HG03097 (cell line): ENCODE data around the gene FMOD.
"Not testable (repeated sequence)": the region's sequence is repeated elsewhere in the genome, so short reads cannot be mapped to it uniquely, and the experiment has no call there.

Source experiments
- ATAC-seq: cut with Tn5 transposase; IDR thresholded peaks from one replicate; pipeline ENCODE4 v1.9.1; 2021; ENCODE audit not compliant: unreplicated experiment, low FRiP score

The FMOD gene

DNA sequence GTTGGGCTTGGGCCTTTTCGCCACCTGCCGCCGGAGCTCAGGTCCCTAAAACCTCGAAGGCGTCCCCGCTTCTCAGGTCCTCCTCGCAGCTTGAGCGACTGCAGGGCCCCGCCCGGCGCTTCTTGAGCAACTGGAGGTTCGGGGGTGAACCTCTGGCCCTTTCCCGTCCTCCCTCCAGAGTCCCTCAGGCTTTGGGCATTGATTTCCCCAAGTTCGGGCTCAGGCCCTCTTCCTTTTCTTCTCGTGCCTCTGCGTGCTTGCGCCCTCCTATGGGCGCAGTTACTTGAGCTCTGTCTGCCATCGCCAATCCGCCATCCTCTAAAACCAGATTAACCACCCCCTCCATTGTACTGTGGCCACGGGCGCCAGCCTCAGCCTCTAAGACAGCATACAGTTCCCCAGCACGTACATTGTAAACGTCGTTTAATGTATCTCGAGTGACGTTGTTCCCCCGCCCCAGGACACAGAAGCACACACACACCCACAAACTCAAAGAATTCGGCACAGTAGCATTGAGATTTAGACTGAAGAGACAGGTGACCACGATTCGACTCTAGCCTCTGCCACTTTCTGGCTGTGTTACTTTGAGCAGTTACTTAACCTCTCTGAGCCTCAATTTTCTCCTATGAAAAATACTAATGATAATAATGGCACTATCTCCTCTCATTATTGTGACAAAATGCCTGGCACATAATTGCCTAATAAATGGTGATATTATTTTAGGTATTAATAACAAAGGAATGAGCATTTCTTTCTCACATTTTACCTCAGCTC, 23.1 kb downstream of the FMOD start:
- ATAC-seq, result peak; percentile 21

DNA sequence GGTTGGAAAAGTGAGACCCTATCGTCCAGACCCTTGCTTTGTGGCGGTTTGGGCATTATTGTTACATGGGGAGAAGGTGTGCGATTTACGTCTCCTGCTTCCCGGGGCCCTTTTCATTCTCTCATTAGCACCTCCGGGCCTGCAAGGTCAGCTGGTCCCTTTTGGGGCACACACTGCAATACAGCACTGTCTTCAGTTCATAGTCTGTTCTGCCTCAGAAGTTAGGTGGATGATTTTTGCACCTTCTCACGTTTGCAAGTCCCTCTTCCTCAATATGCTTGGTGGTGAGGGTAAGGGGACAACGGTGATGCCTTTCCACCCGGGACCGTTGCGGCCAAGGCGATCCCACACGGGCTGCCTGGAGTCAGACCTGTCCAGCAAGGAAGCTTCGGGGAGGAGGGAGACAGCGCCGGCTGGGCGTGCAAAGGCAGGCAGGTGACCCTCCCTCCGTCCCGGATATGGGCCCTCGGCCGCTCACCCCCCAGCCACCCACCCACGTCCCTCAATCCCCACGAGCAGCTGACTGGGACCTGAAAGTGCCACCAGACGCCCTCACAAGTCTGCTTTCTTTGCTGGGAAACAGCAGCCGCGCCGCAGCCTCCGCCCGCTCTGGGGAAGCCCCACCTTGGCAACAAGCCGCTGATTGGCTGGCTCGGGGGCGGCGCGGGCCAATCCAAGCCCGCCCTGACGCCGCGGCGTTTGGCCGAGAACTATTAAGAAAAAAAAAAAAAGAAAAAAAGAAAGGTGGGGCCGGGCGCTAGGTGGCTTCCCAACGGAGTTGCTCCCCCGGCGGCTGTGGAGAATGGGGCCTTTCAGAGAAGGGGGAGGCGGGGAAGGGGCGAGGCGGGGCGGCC, 23.9 kb downstream of the FMOD start:
- peak; percentile 60 for ATAC-seq

DNA sequence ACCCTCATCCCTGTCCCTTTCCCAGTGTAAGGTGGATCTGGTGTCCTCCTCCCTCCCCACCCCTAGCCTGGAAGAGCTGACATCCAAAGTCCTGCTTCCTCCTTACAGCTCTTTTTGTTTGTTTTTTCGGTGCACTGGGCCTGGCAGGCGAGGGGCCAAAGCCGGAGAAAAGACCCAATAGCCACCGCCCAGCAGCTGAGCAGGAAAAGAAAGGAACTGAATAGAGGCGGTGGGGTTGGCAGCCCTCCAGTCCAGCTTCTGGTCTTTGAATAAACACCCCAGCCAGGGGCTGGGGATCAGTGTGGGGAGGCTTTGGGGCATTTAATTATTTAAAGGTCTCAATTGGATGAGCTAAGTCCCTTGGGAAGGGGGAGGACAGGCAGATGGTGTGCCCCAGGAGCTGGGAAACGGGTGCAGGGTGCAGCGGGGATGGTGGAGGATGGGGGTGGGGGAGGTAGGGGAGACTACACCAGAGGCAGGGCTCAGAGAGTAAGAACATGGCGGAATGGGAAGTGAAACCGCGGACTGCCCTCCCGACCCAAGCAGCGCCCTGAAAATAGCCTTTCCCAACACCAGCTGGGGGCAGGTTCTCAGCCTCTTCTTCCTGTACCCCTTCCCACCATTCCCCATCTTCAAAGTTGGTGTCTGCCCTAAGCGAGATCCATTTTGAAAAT, 25.4 kb downstream of the FMOD start:
- ATAC-seq, result no peak

DNA sequence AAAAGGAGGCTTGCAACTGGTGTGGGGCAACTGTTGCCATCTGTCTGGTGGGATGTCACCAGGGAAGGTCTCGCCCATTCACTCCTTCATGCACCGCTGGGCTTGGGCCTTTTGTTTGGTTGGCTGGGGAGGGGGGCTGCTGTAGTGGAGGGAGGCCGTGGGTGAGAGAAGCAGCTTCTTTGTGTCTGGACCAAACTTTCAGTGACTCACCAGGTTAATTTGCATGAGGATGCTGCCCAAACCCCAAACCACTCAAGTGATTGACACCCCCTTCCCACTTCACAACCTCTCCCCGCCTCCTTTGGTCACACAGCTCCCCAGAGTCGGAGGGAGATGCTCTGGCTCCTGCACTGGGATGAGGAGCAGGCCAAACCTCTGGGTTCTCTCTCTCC, 25.9 kb downstream of the FMOD start:
- ATAC-seq, result peak; percentile 26

DNA sequence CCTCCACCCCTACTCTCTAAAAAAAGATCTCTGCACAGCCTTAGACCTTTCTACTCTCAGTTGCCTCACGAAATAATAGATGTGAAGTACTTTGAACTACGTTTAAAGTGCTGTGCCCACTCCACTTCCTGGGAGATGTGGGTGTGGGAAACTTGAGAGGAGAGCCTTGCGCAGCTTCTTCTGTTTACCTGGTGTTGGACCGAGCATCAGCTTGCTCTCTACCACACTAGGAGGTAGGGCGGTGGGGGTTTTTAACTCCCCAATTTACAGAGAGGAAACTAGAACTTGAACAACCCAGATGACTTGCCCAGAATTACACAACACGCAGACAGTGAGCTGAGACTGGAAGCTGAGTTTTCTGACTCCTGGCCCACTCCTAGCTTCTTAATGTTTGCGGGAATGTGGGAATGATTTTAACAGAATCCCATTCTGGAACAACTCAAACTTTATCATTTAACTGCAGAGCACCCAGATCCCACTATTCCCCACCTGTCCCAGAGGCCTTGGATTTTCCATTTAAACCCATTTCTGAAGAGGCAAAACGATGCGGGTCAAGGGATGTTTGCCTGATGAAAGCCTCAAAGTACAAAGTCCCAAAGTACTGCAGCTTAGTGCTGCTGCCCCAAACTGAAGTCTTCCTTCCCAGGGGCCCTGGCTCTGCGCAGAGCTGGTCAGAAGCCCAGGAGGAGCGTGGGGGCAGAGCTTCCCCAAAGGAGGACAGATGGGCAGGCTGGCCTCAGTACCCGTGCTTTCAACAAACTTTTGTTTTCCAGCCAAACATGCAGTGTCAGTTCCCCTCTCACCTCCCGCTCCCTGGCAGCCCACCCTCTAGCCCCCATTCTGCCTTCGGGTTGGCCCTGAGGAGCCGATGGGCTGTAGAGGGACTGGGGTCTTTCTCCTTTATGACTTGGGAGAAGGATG, 26.6 kb downstream of the FMOD start:
- no peak for ATAC-seq

DNA sequence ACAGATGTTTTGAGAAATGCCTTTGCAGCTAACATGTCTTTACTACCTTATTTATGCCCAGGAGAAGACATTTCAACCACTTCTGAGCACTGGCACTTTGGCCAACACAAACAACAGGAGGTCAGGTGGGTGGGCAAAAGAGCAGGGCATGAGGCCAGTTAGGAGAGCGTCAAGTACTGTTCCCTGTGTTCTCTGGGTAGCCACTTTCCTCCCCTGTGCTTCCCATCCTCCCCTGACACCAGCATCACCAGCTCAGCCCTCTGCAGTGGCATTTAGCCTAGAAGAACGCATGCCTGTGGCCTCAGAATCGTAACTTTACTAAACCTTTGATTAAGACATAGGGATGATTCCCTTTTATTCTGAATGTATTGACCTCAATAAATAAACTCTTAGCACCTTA, 27.3 kb downstream of the FMOD start:
- no peak for ATAC-seq

DNA sequence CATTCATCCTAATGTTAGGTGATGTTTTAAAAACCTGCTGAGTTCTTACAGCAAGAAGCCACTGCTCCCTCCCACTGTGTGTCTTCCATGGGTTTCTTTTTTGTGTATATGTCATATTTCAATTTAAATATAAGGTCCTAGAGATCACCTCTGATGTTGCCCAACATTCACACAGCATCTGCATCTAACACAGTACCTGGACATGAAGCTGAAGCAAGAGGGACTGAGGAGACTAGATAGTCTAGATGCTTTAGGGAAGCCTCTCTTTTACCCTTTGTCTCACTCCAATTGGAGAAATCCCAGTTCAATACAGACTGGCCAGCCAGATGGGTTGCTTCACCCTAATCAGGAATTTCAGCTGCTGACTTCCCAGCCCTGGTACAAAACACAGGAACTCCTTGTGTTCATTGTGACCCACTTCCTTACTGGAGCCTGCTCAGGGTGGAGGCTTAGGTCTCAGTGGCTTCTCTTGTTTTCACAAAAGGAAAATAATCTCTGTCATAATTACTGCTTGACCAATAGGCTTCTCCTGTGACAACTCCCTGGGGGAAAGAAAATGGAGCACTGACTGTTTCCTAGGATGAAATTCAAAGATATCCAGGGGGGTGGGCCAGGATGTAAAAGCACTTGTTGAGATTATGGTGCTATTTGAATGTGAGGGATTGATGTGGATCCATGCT, 28.3 kb downstream of the FMOD start:
- ATAC-seq, result no peak

DNA sequence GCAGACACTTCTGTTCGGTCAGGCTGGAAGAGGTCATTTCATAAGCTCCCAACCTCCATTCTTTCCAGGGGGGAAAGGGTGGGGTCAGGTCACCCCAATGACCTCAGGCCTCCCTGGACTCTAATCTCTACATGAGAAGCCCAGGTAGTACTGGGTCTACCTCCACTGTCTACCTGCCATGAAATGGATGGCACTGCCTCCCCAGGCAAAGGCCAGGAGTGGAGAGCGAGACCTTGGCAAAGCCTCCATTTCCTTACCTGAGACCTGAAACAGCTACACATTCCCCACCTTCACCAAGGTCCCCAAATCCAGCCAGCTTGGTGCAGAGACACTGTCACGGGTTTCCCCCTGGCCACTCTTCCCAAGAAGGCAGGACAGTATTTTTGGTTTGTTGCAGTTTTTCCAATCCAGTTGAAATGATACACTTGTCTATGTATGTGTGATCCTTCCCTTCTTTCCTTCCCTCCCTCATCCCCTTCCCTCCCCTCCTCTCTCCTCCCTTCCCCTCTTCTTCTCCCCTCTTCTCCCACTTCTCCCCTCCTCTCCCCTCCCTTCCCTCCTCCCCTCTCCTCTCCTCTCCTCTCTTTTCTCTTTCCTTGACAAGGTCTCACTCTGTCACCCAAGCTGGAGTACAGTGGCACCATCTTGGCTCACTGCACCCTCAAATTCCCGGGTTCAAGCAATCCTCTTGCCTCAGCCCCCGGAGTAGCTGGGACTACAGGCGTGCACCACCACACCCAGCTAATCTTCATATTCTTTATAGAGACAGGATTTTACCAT, 29.5 kb downstream of the FMOD start:
- no peak for ATAC-seq

DNA sequence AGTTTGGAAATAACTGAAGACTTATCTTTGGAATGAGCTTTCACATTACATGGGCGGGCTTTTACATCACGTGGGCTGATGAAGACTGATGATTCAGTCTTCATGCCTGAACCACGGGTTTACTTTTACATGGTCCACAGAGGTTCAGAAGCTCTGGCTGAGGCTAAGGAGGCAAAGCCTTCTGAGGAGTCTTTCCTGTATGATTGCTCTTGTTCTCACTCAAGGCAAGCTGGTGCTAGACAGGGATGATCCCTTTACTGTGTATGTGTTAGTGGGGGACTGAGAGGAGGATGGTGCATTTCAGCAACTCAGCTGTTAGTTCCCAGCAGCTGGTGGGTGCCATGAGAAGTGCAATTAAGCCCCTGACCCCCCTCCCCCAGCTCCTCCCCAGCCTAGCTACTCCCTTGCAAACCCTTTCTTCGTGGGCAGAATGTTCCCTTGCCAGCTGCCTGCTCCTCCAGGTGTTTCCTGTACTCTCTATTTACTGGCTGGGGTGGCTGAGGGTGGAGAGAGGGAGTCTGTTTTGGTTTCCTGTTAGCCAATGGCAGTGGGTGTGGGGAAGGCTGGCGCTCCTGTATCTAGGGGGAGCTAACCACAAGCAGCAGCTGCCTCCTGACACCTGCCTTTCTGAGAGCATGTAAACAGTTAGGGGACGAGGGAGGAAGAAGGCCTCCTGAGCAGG, 30.2 kb downstream of the FMOD start:
- peak; percentile 52 for ATAC-seq

DNA sequence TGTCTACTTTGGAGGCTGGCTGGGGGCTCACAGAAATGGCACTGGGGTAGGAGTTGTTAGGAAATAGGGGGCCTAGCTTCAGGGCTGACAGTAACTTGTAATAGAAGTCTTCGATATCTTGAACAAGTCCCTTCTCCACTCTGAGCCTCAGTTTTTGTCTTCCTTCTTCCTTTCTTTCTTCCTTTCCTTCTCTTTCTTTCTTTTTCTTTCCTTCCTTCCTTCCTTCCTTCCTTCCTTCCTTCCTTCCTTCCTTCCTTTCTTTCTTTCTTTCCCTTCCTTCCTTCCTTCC, 32.7 kb downstream of the FMOD start:
- ATAC-seq, result no peak

DNA sequence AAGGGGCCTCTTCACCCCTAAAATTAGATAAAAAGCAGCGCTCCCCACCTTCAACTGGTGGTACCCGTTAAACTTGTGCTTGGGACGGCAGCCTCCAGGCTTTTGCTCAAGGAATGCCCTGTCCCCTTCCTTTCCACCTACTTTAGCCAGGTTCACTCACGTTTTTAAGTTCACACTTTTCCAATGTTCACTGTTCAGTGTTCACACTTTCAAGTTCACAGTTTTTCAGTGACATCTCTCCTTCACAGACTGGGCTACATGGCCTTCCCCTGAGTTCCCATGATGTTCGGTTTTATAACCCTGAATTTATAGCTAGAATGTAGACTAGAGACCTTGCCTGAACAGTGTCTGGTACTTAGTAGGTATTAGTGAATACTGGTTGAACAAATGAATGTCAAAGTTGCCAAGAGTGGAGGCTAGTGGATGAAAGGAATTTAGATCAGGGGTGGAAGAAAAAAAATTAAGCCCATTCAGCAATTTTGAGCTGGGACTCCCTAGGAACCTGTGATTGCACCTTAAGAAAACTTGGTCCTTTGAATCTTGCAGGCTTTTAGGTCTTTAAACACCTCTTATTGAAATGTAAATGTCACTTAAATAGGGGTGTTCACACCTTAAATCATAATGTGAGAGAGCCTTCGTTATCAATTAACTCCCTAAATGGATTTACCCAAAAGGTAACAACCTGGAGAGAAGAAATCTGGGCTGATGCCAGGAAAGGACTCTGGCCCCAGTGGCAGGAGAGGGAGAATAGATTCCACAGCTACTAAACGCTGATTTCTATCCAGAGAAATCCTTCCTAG, 33.3 kb downstream of the FMOD start:
- ATAC-seq, result no peak

DNA sequence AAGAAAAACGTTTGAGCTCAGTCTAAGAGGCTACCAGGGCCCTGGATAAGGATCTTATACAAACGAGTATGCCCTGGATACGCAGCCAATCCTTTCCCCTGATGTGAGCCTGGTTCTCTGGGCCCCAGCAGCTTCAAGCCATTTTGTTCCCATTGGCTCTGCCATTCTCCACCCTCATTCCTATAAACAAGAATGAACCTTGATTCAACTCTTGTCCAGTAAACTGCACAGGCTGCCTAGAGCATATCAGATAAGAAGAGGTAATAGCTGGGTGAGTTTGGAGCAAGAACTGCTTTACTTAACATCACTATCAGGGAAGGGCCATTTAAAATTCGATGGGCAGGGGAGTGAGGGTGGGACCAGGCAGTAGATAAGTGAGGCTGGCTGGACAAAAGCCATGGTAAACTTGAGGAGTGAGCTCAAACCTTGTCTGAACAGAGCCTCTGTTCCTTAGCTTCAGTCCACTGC, 34.3 kb downstream of the FMOD start:
- ATAC-seq, result no peak

DNA sequence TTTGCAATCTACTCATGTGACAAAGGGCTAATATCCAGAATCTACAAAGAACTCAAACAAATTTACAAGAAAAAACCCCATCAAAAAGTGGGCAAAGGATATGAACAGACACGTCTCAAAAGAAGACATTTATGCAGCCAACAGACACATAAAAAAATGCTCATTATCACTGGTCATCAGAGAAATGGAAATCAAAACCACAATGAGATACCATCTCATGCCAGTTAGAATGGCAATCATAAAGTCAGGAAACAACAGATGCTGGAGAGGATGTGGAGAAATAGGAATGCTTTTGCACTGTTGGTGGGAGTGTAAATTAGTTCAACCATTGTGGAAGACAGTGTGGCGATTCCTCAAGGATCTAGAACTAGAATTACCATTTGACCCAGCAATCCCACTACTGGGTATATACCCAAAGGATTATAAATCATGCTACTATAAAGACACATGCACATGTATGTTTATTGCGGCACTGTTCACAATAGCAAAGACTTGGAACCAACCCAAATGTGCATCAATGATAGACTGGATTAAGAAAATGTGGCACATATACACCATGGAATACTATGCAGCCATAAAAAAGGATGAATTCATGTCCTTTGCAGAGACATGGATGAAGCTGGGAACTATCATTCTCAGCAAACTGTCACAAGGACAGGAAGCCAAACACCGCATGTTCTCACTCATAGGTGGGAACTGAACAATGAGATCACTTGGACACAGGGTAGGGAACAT, 36.7 kb downstream of the FMOD start:
- not testable (repeated sequence) for ATAC-seq

DNA sequence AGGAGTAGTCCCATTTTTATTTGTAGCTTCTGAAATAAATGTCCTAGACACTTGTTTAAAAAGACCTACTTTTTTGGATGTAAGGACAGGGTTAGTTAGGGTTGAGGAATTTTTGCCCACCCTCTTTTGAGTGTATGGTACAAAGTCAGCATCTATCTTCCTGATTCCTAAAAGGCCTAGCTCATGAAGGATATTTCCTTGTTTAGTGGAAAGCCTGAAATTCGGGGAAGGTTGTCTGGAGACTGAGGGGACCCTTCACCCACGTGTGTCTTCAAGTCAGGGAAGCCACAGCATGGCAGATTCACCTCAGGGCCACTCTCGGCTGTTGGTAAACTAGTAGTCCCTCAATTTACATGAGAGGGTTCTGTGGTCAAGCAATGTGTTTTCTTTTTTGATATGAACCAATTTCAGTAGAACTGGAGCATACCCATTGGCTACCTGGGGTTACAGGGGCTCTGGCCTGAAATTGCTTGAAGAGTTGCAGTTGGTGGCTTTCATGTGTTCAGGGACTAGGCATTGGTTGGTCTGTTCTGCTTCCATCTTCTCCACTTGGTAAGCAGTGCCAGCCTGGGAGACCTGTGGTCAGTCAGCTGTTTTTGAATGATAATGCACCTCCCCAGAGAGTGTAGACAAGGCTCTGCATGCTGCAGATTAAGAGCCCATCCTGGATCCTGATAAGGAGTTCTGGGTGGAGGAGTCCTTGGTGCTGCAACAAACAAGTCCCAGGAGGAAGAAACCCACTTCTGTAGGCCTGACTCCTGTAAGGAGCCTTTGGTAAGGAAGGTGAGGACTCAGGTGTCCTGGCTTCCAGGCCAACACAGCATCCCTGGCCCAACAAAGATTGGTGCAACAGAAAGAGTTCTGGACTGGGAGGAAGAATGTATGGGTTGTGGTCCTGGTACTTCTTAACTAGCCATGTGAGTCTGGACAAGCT, 39.3 kb downstream of the FMOD start:
- no peak for ATAC-seq

DNA sequence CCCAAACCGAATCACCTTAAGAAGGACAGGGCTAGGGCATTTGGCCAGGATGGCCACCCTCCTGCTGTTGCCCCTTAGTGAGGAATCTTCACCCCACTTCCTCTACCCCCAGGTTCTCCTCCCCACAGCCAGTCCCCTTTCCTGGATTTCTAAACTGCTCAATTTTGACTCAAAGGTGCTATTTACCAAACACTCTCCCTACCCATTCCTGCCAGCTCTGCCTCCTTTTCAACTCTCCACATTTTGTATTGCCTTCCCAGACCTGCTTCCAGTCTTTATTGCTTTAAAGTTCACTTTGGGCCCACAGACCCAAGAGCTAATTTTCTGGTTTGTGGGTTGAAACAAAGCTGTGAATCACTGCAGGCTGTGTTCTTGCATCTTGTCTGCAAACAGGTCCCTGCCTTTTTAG, 42.0 kb downstream of the FMOD start:
- no peak for ATAC-seq

DNA sequence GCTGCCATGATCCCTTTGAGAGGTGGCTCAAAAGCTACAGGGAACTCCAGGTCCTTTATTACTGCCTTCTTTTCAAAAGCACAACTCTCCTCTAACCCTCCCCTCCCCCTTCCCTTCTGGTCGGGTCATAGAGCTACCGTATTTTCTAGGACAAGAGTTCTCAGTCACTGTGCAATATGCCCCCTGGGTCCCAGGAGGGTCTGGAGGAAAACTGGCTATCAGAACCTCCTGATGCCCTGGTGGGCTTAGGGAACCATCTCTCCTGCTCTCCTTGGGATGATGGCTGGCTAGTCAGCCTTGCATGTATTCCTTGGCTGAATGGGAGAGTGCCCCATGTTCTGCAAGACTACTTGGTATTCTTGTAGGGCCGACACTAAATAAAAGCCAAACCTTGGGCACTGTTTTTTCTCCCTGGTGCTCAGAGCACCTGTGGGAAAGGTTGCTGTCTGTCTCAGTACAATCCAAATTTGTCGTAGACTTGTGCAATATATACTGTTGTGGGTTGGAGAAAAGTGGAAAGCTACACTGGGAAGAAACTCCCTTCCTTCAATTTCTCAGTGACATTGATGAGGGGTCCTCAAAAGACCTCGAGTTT, 42.5 kb downstream of the FMOD start:
- ATAC-seq, result no peak
